ENCODE data around the gene ADCY5.

Gene ADCY5

GRCh38 chr3:123344175-123344906 is 104.5 kb downstream of the ADCY5 start:
- no peak for TF ChIP-seq CTCF (IDR thresholded peaks at IDR 0.05; ENCODE audit: poor library complexity, severe bottlenecking)
- Histone ChIP-seq H3K4me1 (ENCODE audit: insufficient read depth, poor library complexity, severe bottlenecking) (no peaks in the 10 kb centered on the region), H3K27ac (ENCODE audit: poor library complexity, severe bottlenecking) (no peak overlapping the region), H3K36me3 (ENCODE audit: low read depth) (no peaks in the 10 kb centered on the region), H3K27me3 (ENCODE audit: insufficient read depth, poor library complexity, severe bottlenecking) (no peaks in the 10 kb centered on the region), H3K9me3 (ENCODE audit: severe bottlenecking) (no peaks in the 10 kb centered on the region), H3K4me3 (ENCODE audit: severe bottlenecking) (no peak overlapping the region)
- ATAC-seq (ENCODE audit: low read depth) (no peak), DNase-seq (ENCODE audit: low spot score) (no peak)

GRCh38 chr3:123343296-123344174 is 105.4 kb downstream of the ADCY5 start:
- H3K27me3 ChIP-seq (ENCODE audit: insufficient read depth, poor library complexity, severe bottlenecking) = no peaks in the 10 kb centered on the region
- ATAC-seq (ENCODE audit: low read depth) (no peak), DNase-seq (ENCODE audit: low spot score) (peak; percentile 31)
- no peaks in the 10 kb centered on the region for H3K4me1 ChIP-seq (ENCODE audit: insufficient read depth, poor library complexity, severe bottlenecking)
- no peak overlapping the region for H3K4me3 ChIP-seq (ENCODE audit: severe bottlenecking)
- no peaks in the 10 kb centered on the region for H3K36me3 ChIP-seq (ENCODE audit: low read depth)
- H3K27ac ChIP-seq (ENCODE audit: poor library complexity, severe bottlenecking) = no peak overlapping the region
- TF ChIP-seq CTCF (IDR thresholded peaks at IDR 0.05; ENCODE audit: poor library complexity, severe bottlenecking) = no peak
- no peaks in the 10 kb centered on the region for H3K9me3 ChIP-seq (ENCODE audit: severe bottlenecking)

GRCh38 chr3:123342631-123343080 is 106.2 kb downstream of the ADCY5 start:
- no peak for TF ChIP-seq CTCF (IDR thresholded peaks at IDR 0.05; ENCODE audit: poor library complexity, severe bottlenecking)
- Histone ChIP-seq H3K36me3 (ENCODE audit: low read depth) (no peaks in the 10 kb centered on the region), H3K4me3 (ENCODE audit: severe bottlenecking) (no peak overlapping the region), H3K27ac (ENCODE audit: poor library complexity, severe bottlenecking) (no peak overlapping the region), H3K27me3 (ENCODE audit: insufficient read depth, poor library complexity, severe bottlenecking) (no peaks in the 10 kb centered on the region), H3K4me1 (ENCODE audit: insufficient read depth, poor library complexity, severe bottlenecking) (no peaks in the 10 kb centered on the region), H3K9me3 (ENCODE audit: severe bottlenecking) (no peaks in the 10 kb centered on the region)
- ATAC-seq (ENCODE audit: low read depth) = no peak
- DNase-seq (ENCODE audit: low spot score) = peak; percentile 25

- DNase-seq (ENCODE audit: low spot score) = peak; percentile 47
- no peaks in the 10 kb centered on the region for H3K27me3 ChIP-seq (ENCODE audit: insufficient read depth, poor library complexity, severe bottlenecking)
These were observed 106.8 kb downstream of the ADCY5 start for GRCh38 chr3:123341871-123342630.

More at GRCh38 chr3:123341871-123342630, 106.8 kb downstream of the ADCY5 start:
- no peak for ATAC-seq (ENCODE audit: low read depth)
- no peak for TF ChIP-seq CTCF (IDR thresholded peaks at IDR 0.05; ENCODE audit: poor library complexity, severe bottlenecking)
- no peak overlapping the region for H3K4me3 ChIP-seq (ENCODE audit: severe bottlenecking)
- no peaks in the 10 kb centered on the region for H3K4me1 ChIP-seq (ENCODE audit: insufficient read depth, poor library complexity, severe bottlenecking)
- H3K27ac ChIP-seq (ENCODE audit: poor library complexity, severe bottlenecking) = no peak overlapping the region
- H3K36me3 ChIP-seq (ENCODE audit: low read depth) = no peaks in the 10 kb centered on the region
- H3K9me3 ChIP-seq (ENCODE audit: severe bottlenecking) = no peaks in the 10 kb centered on the region
